Activated CD4-positive, alpha-beta T cell treated with anti-CD3 and anti-CD28 coated beads, Interleukin-2, amount 10 ng/mL, durations not matched to agents 24 days and 14 days (primary cell): ENCODE data around the gene CEMIP. TPM values are rescaled to one million over a fixed set of nuclear protein-coding genes. Genes with fewer than 3 reads are reported as not detected.

ENCODE experiments used
- DNase-seq: peaks from one replicate; pipeline ENCODE4 v3.0.0; 2022
- H3K27ac Mint-ChIP-seq: one replicate; pipeline ENCODE4 v1.8.0; 2022; ENCODE audit warnings: mild to moderate bottlenecking, mixed read lengths
- H3K27me3 Mint-ChIP-seq: one replicate; pipeline ENCODE4 v1.8.0; 2022; ENCODE audit warnings: mixed read lengths
- H3K36me3 Mint-ChIP-seq: one replicate; pipeline ENCODE4 v1.8.0; 2022; ENCODE audit warnings: low read depth, mild to moderate bottlenecking, mixed read lengths
- H3K4me1 Mint-ChIP-seq: one replicate; pipeline ENCODE4 v1.8.0; 2021; ENCODE audit warnings: mixed read lengths
- H3K4me3 Mint-ChIP-seq: one replicate; pipeline ENCODE4 v1.8.0; 2022; ENCODE audit warnings: mild to moderate bottlenecking, moderate library complexity, mixed read lengths
- H3K9me3 Mint-ChIP-seq: one replicate; pipeline ENCODE4 v1.8.0; 2021; ENCODE audit warnings: mixed read lengths
- intact Hi-C: fragments of 100-400 bp; cut with micrococcal nuclease; formaldehyde crosslinking; loops from one replicate; pipeline ENCODE4 v1.15.1; 2023
- total RNA-seq: library from RNA; stranded (reverse); gene quantifications from 2 replicates; pipeline ENCODE4 v1.2.3, GENCODE V29; 2022

The CEMIP gene
- not detected in 2 replicates for total RNA-seq

- intact Hi-C loops = loop anchor here (5.0 kb wide), 1 partner anchor 212 kb away; no protein-coding TSS in a partner anchor
- H3K36me3 Mint-ChIP-seq = no peaks in the 10 kb centered on the region
- H3K9me3 Mint-ChIP-seq = no peaks in the 10 kb centered on the region
- H3K27ac Mint-ChIP-seq = no peak within 1 kb of the TSS
- H3K27me3 Mint-ChIP-seq = peaks cover 55% of the 10 kb centered on the region
- peaks cover 16% of the 10 kb centered on the region for H3K4me1 Mint-ChIP-seq
- DNase-seq = peak; percentile 87
- peak within 1 kb of the TSS; percentile 70 for H3K4me3 Mint-ChIP-seq
These were observed at the start of gene CEMIP for GRCh38 chr15:80778964-80779657. TSS of gene CEMIP (plus strand) at chr15:80779370. CDS start at chr15:80873880, 94,510 bp downstream.

- no peak for DNase-seq
- Mint-ChIP-seq H3K36me3 (peaks cover 1% of the 10 kb centered on the region), H3K4me3 (no peak overlapping the region), H3K27me3 (no peaks in the 10 kb centered on the region), H3K27ac (no peak overlapping the region), H3K9me3 (no peaks in the 10 kb centered on the region), H3K4me1 (no peaks in the 10 kb centered on the region)
- intact Hi-C loops = no loop called here
These were observed 48.8 kb upstream of the CEMIP start for GRCh38 chr15:80730387-80730786.

GRCh38 chr15:80730926-80731325, 48.2 kb upstream of the CEMIP start:
- Mint-ChIP-seq H3K27me3 (no peaks in the 10 kb centered on the region), H3K4me3 (no peak overlapping the region), H3K9me3 (no peaks in the 10 kb centered on the region), H3K4me1 (no peaks in the 10 kb centered on the region), H3K36me3 (peaks cover 1% of the 10 kb centered on the region), H3K27ac (no peak overlapping the region)
- intact Hi-C loops = no loop called here
- no peak for DNase-seq

- DNase-seq = no peak
- intact Hi-C loops = no loop called here
- H3K27ac Mint-ChIP-seq = no peak overlapping the region
- H3K27me3 Mint-ChIP-seq = no peaks in the 10 kb centered on the region
- no peaks in the 10 kb centered on the region for H3K9me3 Mint-ChIP-seq
- H3K36me3 Mint-ChIP-seq = no peaks in the 10 kb centered on the region
- H3K4me3 Mint-ChIP-seq = no peak overlapping the region
- H3K4me1 Mint-ChIP-seq = no peaks in the 10 kb centered on the region
These were observed 47.0 kb upstream of the CEMIP start for GRCh38 chr15:80732167-80732566.

GRCh38 chr15:80732818-80733217, 46.4 kb upstream of the CEMIP start:
- no peaks in the 10 kb centered on the region for H3K27me3 Mint-ChIP-seq
- no peak for DNase-seq
- no peaks in the 10 kb centered on the region for H3K9me3 Mint-ChIP-seq
- no peak overlapping the region for H3K4me3 Mint-ChIP-seq
- H3K27ac Mint-ChIP-seq = no peak overlapping the region
- intact Hi-C loops = no loop called here
- no peaks in the 10 kb centered on the region for H3K36me3 Mint-ChIP-seq
- no peaks in the 10 kb centered on the region for H3K4me1 Mint-ChIP-seq

GRCh38 chr15:80733460-80733859, 45.7 kb upstream of the CEMIP start:
- Mint-ChIP-seq H3K4me1 (no peaks in the 10 kb centered on the region), H3K4me3 (no peak overlapping the region), H3K9me3 (no peaks in the 10 kb centered on the region), H3K36me3 (no peaks in the 10 kb centered on the region), H3K27me3 (no peaks in the 10 kb centered on the region), H3K27ac (no peak overlapping the region)
- intact Hi-C loops = no loop called here
- DNase-seq = no peak

- intact Hi-C loops = no loop called here
- H3K4me1 Mint-ChIP-seq = no peaks in the 10 kb centered on the region
- H3K9me3 Mint-ChIP-seq = no peaks in the 10 kb centered on the region
- no peak overlapping the region for H3K27ac Mint-ChIP-seq
- no peak for DNase-seq
- H3K36me3 Mint-ChIP-seq = no peaks in the 10 kb centered on the region
- H3K27me3 Mint-ChIP-seq = no peaks in the 10 kb centered on the region
- H3K4me3 Mint-ChIP-seq = no peak overlapping the region
These were observed 43.8 kb upstream of the CEMIP start for GRCh38 chr15:80735344-80735743.

GRCh38 chr15:80736560-80736959, 42.6 kb upstream of the CEMIP start:
- H3K27me3 Mint-ChIP-seq = no peaks in the 10 kb centered on the region
- H3K36me3 Mint-ChIP-seq = no peaks in the 10 kb centered on the region
- no peaks in the 10 kb centered on the region for H3K9me3 Mint-ChIP-seq
- no peak overlapping the region for H3K27ac Mint-ChIP-seq
- no peaks in the 10 kb centered on the region for H3K4me1 Mint-ChIP-seq
- H3K4me3 Mint-ChIP-seq = no peak overlapping the region
- no peak for DNase-seq
- intact Hi-C loops = no loop called here

- Mint-ChIP-seq H3K36me3 (no peaks in the 10 kb centered on the region), H3K9me3 (no peaks in the 10 kb centered on the region), H3K4me1 (no peaks in the 10 kb centered on the region), H3K27ac (no peak overlapping the region), H3K27me3 (no peaks in the 10 kb centered on the region), H3K4me3 (no peak overlapping the region)
- intact Hi-C loops = no loop called here
- DNase-seq = no peak
These were observed 39.3 kb upstream of the CEMIP start for GRCh38 chr15:80739919-80740318.

- no peak overlapping the region for H3K4me3 Mint-ChIP-seq
These were observed 37.1 kb upstream of the CEMIP start for GRCh38 chr15:80742081-80742480.

GRCh38 chr15:80743189-80743833, 35.9 kb upstream of the CEMIP start:
- intact Hi-C loops = no loop called here
- Mint-ChIP-seq H3K27me3 (peaks cover 2% of the 10 kb centered on the region), H3K36me3 (no peaks in the 10 kb centered on the region), H3K4me3 (no peak overlapping the region), H3K9me3 (no peaks in the 10 kb centered on the region), H3K4me1 (no peaks in the 10 kb centered on the region), H3K27ac (no peak overlapping the region)
- no peak for DNase-seq

More at GRCh38 chr15:80742081-80742480, 37.1 kb upstream of the CEMIP start:
- intact Hi-C loops = no loop called here
- Mint-ChIP-seq H3K9me3 (no peaks in the 10 kb centered on the region), H3K27ac (no peak overlapping the region), H3K27me3 (peaks cover 2% of the 10 kb centered on the region), H3K4me1 (no peaks in the 10 kb centered on the region), H3K36me3 (no peaks in the 10 kb centered on the region)
- no peak for DNase-seq

GRCh38 chr15:80744415-80744814, 34.8 kb upstream of the CEMIP start:
- no peak for DNase-seq
- H3K27me3 Mint-ChIP-seq = peaks cover 2% of the 10 kb centered on the region
- intact Hi-C loops = no loop called here
- no peaks in the 10 kb centered on the region for H3K4me1 Mint-ChIP-seq
- H3K9me3 Mint-ChIP-seq = no peaks in the 10 kb centered on the region
- H3K27ac Mint-ChIP-seq = no peak overlapping the region
- no peaks in the 10 kb centered on the region for H3K36me3 Mint-ChIP-seq
- no peak overlapping the region for H3K4me3 Mint-ChIP-seq

- Mint-ChIP-seq H3K9me3 (no peaks in the 10 kb centered on the region), H3K36me3 (no peaks in the 10 kb centered on the region), H3K27me3 (peaks cover 2% of the 10 kb centered on the region), H3K4me1 (no peaks in the 10 kb centered on the region), H3K27ac (no peak overlapping the region), H3K4me3 (no peak overlapping the region)
- DNase-seq = no peak
- intact Hi-C loops = no loop called here
These were observed 34.3 kb upstream of the CEMIP start for GRCh38 chr15:80744826-80745225.

- no peak for DNase-seq
- no peaks in the 10 kb centered on the region for H3K9me3 Mint-ChIP-seq
- intact Hi-C loops = no loop called here
- no peak overlapping the region for H3K27ac Mint-ChIP-seq
- H3K4me1 Mint-ChIP-seq = no peaks in the 10 kb centered on the region
- no peak overlapping the region for H3K4me3 Mint-ChIP-seq
- peaks cover 2% of the 10 kb centered on the region for H3K27me3 Mint-ChIP-seq
- H3K36me3 Mint-ChIP-seq = no peaks in the 10 kb centered on the region
These were observed 33.3 kb upstream of the CEMIP start for GRCh38 chr15:80745888-80746287.
